Gastroesophageal sphincter (tissue), 3 donors: ENCODE data around the gene MOCOS.

Experiments used
- POLR2A ChIP-seq, 2 donors: fragments of 450-650 bp; IDR thresholded peaks; one replicate each; pipeline ENCODE4 v1.6.1; 2017; ENCODE audit warnings: antibody characterized with exemption in 2 of 2, mild to moderate bottlenecking in 2 of 2, moderate library complexity in 1 of 2
- POLR2AphosphoS5 ChIP-seq: sonication (generic); formaldehyde crosslinking; IDR thresholded peaks from one replicate; pipeline ENCODE4 v1.6.1; 2017; ENCODE audit warnings: antibody characterized with exemption
- TF ChIP-seq, protein P1 (sequence below), 4 experiments: fragments of 200-600 bp in 2 of 4; fragments of 450-650 bp in 2 of 4; sonication (generic) in 1 of 4; IDR thresholded peaks; one replicate each; pipeline ENCODE4 v1.5.1; 2017 to 2019; ENCODE audit warnings: antibody characterized with exemption in 4 of 4, mild to moderate bottlenecking in 2 of 4, moderate library complexity in 2 of 4

DNA sequence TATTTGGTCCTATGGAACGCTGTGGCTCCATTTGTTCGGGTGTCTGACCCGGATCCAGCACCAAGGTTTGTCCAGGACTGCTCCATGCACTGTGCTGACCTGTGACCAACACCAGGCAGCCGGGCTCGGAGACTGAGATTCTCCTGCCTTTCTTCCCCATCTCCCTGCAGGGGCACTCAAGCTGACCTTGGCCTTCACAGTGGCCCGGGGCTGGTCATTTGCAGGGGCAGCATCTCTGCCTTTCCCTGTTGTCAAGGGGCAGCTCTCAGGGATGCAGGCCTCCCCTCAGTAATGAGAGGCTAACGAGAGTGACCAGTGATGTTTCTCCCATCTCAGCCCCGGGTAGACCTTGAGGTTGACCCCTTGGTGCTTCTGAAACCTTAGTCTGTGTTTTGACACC is 27.5 kb downstream of the MOCOS start:
- no peak for TF ChIP-seq POLR2AphosphoS5
- TF ChIP-seq, protein P1, sequence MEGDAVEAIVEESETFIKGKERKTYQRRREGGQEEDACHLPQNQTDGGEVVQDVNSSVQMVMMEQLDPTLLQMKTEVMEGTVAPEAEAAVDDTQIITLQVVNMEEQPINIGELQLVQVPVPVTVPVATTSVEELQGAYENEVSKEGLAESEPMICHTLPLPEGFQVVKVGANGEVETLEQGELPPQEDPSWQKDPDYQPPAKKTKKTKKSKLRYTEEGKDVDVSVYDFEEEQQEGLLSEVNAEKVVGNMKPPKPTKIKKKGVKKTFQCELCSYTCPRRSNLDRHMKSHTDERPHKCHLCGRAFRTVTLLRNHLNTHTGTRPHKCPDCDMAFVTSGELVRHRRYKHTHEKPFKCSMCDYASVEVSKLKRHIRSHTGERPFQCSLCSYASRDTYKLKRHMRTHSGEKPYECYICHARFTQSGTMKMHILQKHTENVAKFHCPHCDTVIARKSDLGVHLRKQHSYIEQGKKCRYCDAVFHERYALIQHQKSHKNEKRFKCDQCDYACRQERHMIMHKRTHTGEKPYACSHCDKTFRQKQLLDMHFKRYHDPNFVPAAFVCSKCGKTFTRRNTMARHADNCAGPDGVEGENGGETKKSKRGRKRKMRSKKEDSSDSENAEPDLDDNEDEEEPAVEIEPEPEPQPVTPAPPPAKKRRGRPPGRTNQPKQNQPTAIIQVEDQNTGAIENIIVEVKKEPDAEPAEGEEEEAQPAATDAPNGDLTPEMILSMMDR (IDR thresholded peaks at IDR 0.05), result no peak
- TF ChIP-seq POLR2A (IDR thresholded peaks at IDR 0.05), result no peak
